H1 (cell line): ENCODE results near the gene MEA1. TPM values are rescaled to one million over a fixed set of nuclear protein-coding genes. Genes with fewer than 3 reads are reported as not detected.

ENCODE experiments used
- polyA plus RNA-seq, 7 experiments: library from polyadenylated mRNA; depleted of rRNA in 3 of 7; stranded (reverse) in 5 of 7; unstranded in 2 of 7; fragments of >200 nt in 5 of 7; fragments of 200-250 nt in 2 of 7; gene quantifications; 1 replicate in 5 of 7; 2 replicates in 1 of 7; 4 replicates in 1 of 7; pipeline versions ENCODE4 v1.2.1 to v1.2.3, GENCODE V29; 2011 to 2013; ENCODE audit warnings: missing spikeins in 2 of 7, mixed read lengths in 2 of 7
- total RNA-seq: library from RNA; stranded (reverse); fragmentation: NEBNext Ultra II Directional; extraction: Animal tissue kit (Norgen Biotek cat#: 25700); gene quantifications from 2 replicates; pipeline ENCODE4 v1.2.1, GENCODE V29; 2021
- TF ChIP-seq, protein P1 (sequence below): IDR thresholded peaks from 2 replicates; pipeline ENCODE4 v1.6.1; 2012; ENCODE audit warnings: inconsistent platforms

Gene MEA1
- total and polyA plus RNA-seq, 2 of the 8 experiments (the other 6 are each of a cell fraction or from before 2014, with no cell fraction given): 94.2 to 96.4 TPM

GRCh38 chr6:42962502-42963178 lies 51.1 kb downstream of the MEA1 start (continued):
- TF ChIP-seq, protein P1, sequence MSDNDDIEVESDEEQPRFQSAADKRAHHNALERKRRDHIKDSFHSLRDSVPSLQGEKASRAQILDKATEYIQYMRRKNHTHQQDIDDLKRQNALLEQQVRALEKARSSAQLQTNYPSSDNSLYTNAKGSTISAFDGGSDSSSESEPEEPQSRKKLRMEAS: no peak
